Activated CD4-positive, alpha-beta T cell treated with anti-CD3 and anti-CD28 coated beads, Interleukin-2, amount 50 U/mL, for 4 hours (primary cell): Measurements from ENCODE around the gene STRN3.
A peak's percentile ranks its signal among the peaks of the same experiment; 100 is the strongest.
"Not testable (repeated sequence)": the region's sequence is repeated elsewhere in the genome, so short reads cannot be mapped to it uniquely, and the experiment has no call there.

Source experiments
- DNase-seq, 2 experiments: peaks; one replicate each; pipeline ENCODE4 v3.0.0-alpha.2; 2020

The STRN3 gene

DNA sequence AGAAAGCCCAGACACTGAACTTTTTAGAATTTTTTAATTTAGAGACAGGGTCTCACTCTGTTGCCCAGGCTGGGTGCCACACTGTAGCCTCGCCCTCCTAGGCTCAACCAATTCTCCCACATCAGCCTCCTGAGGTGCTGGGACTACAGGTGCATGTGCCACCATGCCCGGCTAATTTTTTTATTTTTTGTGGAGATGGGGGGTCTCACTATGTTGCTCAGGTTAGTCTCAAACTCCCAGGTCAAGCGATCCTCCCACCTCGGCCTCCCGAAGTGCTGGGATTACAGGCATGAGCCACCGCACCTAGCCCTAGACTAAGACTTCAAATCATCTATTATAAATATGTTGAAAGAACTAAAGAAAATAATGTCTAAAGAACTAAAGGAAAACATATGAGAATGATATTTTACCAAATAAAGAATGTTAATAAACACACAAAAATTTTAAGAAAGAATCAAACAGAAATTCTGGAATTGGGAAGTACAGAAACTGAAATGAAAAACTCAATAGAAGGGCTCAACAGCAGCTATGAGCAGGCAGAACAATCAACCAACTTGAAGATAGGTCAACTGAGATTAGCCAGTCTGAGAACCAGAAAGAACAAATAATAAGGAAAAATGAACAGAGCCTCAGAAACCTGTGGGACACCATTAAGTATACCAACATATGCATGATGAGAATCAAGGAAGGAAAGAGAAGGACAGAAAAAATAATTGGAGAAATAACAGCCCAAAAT lies 27.0 kb downstream of the STRN3 start:
- no peak for DNase-seq

DNA sequence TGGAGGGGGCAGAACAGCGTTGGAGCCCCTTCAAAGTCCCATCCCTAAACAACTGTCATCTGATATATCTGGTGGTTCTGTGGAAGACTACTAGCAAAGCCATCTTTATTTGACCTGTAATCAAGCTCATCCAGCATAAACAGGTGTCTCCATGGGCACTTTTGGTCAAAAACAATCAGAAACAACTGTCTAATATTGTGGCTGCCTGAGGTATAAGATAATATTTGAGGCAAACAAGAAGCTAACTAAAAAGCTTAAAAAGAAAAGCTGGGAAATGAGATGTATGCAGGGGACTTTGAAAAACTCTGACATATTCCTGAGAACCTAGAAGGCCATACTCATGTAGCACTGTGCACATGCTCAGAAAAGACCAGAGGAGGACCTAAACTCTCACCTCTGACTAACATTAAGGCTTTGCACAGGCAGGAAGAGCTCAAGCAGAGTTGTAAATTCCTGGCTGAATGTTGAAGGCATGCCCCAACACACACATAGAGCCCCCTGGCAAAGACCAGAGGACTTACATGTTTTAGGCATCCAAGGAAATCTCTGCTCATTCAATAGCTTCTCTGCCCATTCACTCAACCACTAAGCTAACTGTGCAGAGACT lies 28.0 kb downstream of the STRN3 start:
- no peak for DNase-seq

DNA sequence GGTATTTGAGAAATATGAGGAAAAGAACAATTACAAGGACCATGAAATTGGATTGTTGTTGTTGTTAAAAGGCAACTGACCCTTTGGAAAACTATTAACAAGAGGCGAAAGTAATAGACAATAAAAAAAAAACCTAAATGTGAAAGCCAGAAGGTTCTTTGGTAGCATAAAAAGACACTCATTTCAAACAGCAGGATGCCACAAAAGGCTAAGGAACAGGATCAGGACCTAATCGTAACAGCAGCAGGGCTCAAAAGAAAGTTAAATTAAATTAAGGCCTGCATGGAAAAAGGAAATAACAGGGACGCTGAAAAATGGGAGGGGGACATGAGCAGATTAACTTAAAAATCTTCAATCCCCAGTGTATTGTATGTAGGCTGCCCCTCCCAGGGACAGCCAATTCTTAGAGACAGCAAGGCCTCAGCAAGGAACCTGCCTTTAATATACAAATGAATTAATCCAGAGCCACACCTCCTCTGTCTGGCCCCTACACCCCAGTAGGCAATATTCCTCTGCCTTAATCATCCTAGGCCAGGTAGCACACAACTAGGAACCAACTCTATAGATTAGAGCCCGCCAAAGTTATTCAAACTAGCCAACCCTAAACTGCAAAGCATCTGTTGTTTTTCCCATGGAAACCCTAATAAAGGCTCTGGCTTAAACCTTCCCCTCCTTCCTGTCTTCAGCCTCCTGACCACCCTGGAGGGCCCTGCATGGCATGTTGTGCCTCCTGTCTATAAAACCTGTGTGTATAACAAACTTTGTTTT lies 29.1 kb downstream of the STRN3 start:
- DNase-seq = no peak

DNA sequence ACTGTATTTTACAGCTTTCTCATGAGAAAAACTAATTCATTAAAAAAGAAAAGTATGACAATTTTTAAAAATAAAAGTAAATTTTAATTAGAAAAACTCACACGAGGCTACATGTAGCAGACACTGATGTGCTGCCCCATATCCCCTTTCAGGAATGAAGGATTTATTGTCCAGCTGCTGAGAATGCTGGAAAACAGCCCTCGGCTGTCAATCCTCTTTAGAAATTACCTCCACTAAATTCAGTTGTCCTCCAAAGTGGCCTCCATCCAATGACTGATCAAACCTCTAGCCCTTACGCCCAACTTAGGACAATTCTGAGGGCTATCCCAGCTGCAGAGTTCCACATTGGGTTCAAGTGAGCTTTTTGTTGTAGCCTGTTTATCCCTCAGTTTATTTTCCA lies 30.5 kb downstream of the STRN3 start:
- no peak for DNase-seq

DNA sequence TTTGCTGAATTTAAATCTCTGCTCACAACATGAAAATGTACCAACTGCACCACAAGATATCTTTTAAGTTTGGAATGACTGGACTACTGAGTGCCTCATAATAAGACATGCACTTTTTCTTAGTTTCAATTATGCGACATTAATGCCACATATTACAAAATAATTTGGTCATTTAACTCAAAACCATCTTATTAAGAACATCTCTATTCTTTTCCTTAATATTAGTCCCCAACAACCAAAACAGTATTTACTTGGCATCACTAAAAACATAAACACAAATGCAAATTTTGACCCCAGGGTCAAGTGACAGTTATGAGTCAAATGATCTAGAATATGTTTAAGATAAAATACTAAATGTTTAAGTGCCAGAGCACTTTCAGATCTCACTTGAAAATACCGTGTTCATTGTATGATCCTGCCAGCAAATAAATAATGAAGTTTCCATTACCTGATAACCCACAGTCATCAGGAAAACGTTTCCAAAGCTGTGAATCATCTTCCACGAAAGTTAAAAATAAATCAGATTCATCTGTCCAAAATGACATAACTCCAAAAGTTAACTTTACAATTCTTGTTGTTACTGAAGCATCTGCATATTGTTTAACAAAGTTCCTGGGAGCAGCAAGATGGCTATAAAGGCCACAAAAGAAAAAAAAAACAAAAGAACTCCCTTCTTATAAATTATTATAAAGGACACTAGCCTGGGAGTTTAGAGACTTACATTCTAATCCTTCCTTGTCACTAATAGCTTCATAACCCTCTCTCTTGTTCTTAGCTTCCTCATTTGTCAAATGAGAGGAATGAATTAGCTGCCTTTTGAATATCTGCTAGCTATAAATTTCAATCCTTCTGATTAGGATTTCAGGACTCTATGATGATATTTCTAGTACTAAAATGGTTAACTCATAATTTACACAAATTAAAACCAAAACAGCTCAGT lies 31.2 kb downstream of the STRN3 start:
- no peak for DNase-seq

DNA sequence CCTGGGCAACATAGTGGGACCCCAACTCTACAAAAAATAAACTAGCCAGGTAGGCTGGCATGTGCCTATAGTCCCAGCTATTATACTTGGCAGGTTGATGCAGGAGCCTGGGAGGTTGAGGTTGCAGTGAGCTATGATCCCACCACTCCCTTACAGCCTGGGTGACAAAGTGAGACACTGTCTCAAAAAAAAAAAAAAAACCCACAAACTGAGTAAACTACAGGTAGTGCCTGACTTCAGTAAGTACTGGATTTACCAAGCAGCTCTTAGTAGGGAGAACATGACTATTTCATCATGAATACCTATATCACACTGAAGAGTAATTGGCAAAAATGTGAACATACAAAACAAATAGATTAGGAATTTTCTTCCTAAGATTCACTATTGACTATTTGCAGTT lies 33.1 kb downstream of the STRN3 start:
- DNase-seq = no peak

DNA sequence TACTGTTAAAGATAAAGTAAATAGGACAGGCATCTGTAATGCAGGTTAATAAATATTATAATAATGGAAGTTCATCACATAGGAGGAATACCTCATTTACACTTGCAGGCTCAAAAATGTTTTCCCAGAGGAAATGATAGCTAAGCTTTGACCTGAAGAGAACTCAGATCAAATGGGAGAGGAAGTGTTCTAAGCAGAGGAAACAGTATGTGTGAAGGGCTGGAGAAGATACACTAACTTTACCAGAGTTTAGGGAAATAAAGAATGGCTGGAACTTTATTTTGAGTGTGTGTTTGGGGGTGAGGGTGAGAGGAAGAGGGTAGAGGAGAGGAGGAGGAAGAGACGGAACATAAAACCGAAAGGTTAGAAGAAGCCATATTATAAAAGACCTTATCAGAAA lies 34.8 kb downstream of the STRN3 start:
- DNase-seq = no peak

DNA sequence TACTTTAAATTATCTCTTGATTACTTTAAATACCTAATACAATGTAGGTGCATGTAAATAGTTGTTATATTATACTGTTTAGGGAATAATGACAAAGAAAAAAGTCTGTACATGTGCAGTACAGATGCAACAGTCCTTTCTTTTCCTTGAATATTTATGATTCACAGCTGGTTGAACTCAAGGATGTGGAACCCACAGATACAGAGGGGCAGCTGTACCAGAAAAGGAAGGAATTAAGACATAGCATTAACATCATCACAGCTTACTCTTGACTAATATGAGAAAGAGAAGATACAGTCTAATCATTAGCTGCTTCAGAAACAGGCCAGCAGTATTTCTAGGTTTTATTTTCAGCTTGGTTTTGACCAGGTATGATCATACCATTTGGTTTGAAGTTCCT lies 35.4 kb downstream of the STRN3 start:
- no peak for DNase-seq

DNA sequence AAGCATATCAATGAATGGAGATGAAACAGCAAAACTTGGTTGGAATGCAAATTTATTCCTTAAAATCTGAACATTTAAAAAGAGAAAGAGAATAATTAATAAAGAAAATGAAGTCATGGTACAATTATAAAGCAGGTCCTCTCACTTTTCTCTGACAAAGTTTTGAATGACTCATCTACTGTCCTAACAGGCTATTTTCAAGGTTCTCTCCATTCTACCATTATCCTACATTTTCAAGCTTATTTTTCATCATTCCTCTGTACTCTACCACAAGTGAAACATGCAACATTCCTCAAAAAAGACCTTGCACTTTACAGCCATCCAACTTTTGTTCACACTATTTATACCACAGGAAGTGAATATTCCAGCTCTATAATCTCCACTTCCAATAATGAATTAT lies 37.7 kb downstream of the STRN3 start:
- DNase-seq = no peak

DNA sequence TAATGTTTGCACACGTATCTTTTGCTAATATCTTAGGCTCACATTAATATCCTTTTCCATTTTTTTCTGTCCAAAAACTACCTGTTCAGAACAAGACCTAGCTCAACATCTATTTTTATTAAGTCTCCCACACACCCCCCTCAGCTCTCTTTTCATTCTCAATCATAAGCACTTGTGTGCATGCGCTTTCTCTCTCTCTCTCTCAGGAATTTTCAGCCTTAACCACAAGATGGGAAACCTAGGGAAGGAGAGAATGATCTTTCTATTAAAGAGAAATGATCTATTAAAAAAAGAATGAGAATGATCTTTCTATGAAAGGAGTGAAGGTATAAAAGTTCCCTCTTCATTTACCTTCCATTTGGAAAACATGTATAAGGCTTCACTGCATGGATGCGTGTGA lies 40.4 kb downstream of the STRN3 start:
- DNase-seq = no peak

DNA sequence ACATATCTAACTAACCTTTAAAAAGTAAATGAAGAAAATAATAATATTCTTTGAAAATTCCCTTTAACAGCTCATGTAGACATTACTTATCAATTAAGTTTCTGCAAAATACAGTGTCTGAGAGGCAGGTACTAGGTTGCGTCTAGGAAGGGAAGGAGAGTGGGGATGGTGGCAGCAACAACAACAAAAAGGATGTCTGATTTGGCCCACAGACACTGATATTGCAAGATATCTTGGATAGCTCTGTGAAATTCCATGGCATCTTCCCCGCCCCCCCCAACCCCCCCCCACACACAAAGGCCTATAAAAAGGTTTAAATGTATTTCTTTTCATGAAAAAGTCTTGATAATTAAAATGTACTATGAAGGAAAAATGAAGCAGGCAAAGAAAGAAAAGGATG lies 42.3 kb downstream of the STRN3 start:
- DNase-seq = no peak

DNA sequence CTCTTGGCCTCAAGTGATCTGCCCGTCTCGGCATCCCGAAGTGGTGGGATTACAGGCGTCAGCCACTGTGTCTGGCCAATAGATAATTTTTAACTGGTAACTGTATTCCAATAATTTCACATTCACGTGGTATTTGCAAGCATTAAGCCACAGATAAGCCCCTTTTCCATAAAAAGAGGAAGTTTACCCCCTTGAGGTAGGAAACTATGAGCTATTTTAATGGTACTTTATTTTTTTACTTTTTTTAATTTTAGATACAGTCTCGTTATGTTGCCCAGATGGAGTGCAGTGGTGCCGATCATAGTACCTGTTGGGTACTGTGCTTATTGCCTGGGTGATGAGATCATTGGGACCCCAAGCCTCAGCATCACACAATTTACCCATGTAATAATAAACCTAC lies 43.6 kb downstream of the STRN3 start:
- no peak for DNase-seq

DNA sequence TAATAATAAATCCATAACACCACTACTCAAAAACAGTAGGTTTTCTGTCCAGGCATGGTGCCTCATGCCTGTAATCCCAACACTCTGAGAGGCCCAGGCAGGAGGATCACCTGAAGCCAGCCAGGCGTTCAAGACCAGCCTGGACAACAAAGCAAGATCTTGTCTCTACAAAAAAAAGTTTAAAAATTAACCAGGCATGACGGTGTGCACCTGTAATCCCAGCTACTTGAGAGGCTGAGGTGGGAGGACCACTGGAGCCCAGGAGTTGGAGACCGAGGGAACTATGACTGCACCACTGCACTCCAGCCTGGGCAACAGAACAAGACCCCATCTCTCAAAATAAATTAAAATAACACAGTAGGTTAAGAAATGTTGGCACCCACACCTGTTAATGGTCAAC lies 45.2 kb downstream of the STRN3 start:
- DNase-seq = no peak

DNA sequence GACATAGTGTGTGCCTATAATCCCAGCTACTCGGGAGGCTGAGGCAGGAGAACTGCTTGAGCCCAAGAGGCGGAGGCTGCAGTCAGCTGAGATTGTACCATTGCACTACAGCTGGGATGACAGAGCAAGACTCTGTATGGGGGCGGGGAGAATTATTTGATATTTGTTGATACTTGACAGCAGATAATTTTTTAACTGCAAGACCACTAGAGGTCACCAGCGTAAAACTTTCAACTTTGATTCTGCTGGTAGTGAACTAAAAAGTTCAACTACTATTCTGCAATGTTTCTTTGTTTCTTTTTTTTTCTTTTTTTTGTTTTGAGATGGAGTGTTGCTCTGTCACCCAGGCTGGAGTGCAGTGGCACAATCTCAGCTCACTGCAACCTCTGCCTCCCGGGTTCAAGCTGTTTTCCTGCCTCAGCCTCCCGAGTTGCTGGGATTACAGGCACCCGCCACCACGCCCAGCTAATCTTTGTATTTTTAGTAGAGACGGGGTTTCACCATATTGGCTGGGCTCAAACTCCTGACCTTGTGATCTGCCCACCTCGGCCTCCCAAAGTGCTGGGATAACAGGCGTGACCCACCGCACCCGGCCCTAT lies 46.0 kb downstream of the STRN3 start:
- DNase-seq = peak; percentile 28 to 43

DNA sequence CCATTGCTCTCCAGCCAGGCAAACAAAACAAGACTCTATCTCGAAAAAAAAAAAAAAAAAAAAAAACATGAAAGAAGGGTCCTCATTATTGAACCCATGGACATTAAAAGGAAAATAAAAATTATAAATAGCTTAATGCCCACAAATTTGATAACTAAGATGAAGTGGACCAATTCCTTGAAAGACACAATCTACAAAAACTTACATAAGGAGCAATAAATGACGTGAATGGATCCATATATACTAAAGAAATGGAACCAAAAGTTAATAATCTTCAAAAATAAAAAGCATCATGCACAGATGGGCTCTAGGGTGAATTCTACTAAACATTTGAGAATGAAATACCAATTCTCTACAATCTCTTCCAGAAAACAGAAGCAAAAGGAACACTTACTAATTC lies 48.4 kb downstream of the STRN3 start:
- no peak for DNase-seq

DNA sequence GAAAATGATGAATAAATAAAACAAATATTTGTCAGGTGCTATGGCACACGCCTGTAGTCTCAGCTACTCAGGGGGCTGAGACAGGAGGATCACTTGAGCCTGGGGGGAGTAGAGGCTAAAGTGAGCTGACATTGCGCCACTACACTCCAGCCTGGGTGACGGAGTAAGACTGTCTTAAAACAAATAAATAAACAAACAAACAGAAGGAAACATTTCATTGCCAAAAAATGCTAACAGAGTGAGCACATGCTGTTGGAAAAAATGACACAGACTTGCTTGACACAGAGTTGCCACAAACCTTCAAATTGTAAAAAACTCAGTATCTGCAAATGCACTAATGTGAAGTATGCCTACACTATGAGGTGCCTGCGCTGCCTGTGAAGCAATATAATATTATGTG lies 51.6 kb downstream of the STRN3 start:
- no peak for DNase-seq

DNA sequence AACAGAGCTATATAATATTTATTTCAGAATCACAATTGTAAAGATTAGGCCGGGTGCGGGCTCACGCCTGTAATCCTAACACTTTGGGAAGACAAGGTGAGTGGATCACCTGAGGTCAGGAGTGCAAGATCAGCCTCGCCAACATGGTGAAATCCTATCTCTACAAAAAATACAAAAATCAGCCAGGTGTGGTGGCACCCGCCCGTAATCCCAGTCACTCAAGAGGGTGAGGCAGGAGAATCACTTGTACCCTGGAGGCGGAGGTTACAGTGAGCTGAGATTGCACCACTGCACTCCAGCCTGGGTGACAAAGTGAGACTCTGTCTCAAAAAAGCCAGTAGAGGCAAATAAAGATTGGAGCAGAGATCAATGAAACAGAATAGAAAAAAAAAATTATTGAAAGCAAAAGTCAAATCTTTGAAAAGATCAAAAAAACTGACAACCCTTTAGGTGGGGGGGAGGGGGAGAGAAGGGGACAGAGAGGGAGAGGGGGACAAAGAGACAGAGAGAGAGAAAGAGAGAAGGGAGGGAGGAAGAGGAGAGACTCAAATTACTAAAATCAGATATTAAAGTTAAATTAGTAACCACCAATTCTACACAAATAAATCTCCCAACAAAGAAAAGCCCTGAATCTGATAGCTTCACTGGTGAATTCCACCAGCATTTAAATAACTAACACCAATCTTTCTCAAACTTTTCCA lies 53.1 kb downstream of the STRN3 start:
- DNase-seq = no peak

DNA sequence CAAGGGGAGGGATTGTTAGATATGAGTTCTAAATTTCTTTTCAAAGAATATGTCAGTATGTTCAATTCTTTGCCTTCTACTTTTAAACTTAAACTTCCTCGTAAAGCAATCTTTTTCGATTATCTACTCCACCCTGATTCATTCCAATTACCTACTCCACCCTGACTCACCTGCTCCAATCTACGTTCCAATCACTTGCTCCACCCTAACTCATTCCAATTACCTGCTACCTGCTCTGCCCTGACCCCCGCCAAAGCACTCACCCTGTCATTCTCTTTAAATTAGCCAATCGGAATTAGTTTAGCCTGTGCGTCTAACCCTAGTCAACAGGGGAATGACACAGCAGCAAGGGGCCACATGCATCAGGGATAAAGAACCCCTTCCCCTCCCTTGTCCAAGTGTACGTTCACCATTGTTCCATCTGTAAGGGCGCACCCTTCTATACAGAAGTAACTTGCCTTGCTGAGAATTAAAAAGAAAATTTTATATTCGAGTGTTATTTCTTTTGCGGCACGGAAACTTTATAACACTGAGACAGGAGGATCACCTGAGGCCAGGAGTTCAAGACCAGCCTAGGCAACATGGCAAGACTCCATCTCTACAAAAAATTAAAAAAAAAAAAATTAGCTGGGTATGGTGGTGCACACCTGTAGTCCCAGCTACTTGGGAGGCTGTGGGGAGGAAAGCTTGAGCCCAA lies 54.0 kb downstream of the STRN3 start:
- DNase-seq = not testable (repeated sequence)

DNA sequence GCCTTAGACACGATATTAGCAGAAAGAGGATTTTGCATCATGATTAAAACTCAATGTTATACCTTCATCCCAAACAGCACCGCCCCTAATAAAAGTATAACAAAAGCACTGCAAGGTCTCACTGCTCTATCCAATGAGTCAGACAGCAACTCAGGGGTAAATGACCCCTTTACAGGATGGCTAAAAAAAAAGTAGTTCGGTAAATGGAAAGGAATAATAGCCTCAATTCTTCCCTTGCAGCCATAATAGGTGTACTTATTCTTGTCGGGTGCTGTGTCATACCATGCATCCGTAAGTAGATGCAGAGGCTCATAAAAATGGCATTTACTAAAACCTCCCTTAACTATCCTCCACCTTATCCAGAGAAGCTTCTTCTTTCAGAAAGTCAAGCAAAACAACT lies 54.6 kb downstream of the STRN3 start:
- DNase-seq = no peak

DNA sequence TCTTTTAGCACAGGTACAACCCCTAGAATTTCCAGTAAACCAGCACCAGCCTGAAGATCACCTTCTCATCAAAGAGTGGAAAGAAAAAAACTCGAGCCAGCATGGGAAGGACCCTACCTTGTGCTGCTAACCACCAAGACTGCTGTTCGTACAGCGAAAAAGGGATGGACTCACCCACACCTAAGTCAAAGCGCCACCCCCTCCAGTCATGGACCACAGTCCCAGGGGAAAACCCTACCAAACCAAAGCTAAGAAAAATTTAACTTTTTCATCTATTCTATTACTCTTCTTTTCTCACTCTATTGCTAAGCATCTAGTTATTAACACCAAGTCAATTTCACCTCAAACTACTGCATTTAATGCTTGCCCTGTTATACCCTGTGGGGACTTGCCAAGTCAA lies 56.4 kb downstream of the STRN3 start:
- DNase-seq = peak in 1 of 2 experiments; percentile 12

DNA sequence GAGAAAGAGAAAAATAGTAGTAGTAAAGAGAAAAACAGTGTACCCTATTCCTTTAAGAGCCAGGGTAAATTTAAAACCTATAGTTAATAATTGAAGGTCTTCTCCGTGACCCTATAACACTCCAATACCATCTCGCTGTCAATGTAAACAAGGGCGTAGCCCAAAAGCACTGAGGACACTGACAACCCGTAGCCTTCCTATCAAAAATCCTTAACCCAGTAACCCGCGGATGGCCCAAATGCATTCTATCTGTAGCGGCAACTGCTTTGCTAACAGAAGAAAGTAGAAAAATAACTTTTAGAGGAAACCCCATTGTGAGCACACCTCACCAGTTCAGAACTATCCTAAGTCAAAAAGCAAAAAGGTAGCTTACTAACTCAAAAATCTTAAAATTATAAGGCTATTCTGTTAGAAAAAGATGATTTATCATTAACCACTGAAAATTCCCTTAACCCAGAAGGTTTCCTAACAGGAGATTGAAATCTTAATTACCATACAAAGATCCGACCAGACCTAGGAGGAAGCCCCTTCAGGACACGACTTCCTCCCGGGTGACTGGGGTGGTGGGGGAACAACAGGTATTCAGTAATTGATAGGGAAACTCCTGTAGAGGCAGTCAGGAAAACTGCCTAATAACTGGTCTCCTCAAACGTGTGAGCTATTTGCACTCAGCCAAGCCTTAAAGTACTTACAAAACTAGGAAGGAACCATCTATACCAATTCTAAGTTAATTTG lies 58.6 kb downstream of the STRN3 start:
- DNase-seq = not testable (repeated sequence)
